ENCODE data around the gene VSX2. TPM values are rescaled to one million over a fixed set of nuclear protein-coding genes. Genes with fewer than 3 reads are reported as not detected.

VSX2 gene
- total RNA-seq, 1 experiment from 2014 or later: 0.02 TPM

GRCh38 chr14:74242021-74242779 lies 3.0 kb downstream of the VSX2 start:
- H3K27me3 ChIP-seq: no peaks in the 10 kb centered on the region
- H3K27ac ChIP-seq: no peak overlapping the region
- H3K9me3 ChIP-seq (replicated peaks): no peaks in the 10 kb centered on the region
- H3K4me1 ChIP-seq: no peaks in the 10 kb centered on the region
- no peak for DNase-seq
- no peaks in the 10 kb centered on the region for H3K36me3 ChIP-seq
- no peak overlapping the region for H3K4me3 ChIP-seq

- no peak for DNase-seq
- Histone ChIP-seq H3K4me3 (no peak overlapping the region), H3K36me3 (no peaks in the 10 kb centered on the region), H3K27me3 (no peaks in the 10 kb centered on the region), H3K9me3 (replicated peaks) (no peaks in the 10 kb centered on the region), H3K27ac (no peak overlapping the region), H3K4me1 (no peaks in the 10 kb centered on the region)
These were observed 3.5 kb downstream of the VSX2 start for GRCh38 chr14:74242780-74243042.

- H3K27ac ChIP-seq: no peak overlapping the region
- no peaks in the 10 kb centered on the region for H3K27me3 ChIP-seq
- DNase-seq: no peak
These were observed 3.8 kb downstream of the VSX2 start for GRCh38 chr14:74243051-74243450.

GRCh38 chr14:74244115-74244514 lies 4.9 kb downstream of the VSX2 start:
- DNase-seq: no peak
- H3K4me1 ChIP-seq: no peaks in the 10 kb centered on the region
- no peaks in the 10 kb centered on the region for H3K27me3 ChIP-seq
- H3K27ac ChIP-seq: no peak overlapping the region
- no peaks in the 10 kb centered on the region for H3K9me3 ChIP-seq (replicated peaks)
- H3K4me3 ChIP-seq: no peak overlapping the region
- no peaks in the 10 kb centered on the region for H3K36me3 ChIP-seq

More at GRCh38 chr14:74243051-74243450, 3.8 kb downstream of the VSX2 start:
- H3K4me3 ChIP-seq: no peak overlapping the region
- H3K4me1 ChIP-seq: no peaks in the 10 kb centered on the region
- no peaks in the 10 kb centered on the region for H3K9me3 ChIP-seq (replicated peaks)
- H3K36me3 ChIP-seq: no peaks in the 10 kb centered on the region

DNA sequence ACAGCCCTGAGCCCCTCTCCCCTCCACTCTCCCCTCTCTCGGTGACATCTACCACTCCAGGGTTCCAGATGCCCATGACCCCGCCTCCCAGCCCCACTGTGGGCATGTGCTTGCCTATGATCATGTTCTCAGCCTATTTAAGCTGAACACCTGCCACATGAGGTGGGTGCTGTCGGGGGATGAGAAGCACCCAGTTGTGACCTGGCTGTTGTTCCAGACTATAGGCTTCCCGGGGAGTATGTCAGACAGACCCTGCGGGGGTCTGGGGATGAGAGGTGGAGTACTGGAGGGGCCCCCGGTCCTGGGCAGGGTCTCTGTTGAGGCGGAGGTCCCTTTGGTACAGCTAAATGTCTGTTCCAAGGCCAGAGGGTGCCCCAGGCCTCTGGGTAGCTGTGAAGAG lies 6.0 kb downstream of the VSX2 start:
- no peak for DNase-seq
- H3K9me3 ChIP-seq (replicated peaks): no peaks in the 10 kb centered on the region
- H3K27me3 ChIP-seq: no peaks in the 10 kb centered on the region

DNA sequence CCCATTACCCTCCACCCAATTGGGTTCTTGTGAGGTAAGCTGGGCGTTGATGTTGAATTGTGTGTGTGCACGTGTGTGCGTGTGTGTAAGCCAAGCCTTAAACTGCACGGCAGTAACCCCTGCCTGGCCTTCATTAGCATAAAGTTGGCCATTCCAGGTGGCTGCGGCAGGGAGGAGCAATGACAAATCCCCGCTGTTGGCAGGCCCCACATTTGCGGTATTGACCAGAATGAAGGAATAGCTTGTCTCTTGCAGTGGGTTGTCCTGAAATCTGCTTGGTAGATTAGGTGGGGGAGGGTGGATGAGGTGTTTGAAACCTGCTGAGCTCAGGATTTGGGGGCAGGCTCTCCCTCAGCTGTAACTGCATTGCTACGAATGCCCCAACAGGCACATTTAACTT lies 7.3 kb downstream of the VSX2 start:
- Histone ChIP-seq H3K27me3 (no peaks in the 10 kb centered on the region), H3K36me3 (no peaks in the 10 kb centered on the region), H3K4me3 (no peak overlapping the region), H3K27ac (no peak overlapping the region), H3K9me3 (replicated peaks) (no peaks in the 10 kb centered on the region), H3K4me1 (no peaks in the 10 kb centered on the region)
- no peak for DNase-seq

More for the DNA sequence above, 6.0 kb downstream of the VSX2 start:
- H3K36me3 ChIP-seq: no peaks in the 10 kb centered on the region
- H3K4me1 ChIP-seq: no peaks in the 10 kb centered on the region
- H3K27ac ChIP-seq: no peak overlapping the region
- H3K4me3 ChIP-seq: no peak overlapping the region

DNA sequence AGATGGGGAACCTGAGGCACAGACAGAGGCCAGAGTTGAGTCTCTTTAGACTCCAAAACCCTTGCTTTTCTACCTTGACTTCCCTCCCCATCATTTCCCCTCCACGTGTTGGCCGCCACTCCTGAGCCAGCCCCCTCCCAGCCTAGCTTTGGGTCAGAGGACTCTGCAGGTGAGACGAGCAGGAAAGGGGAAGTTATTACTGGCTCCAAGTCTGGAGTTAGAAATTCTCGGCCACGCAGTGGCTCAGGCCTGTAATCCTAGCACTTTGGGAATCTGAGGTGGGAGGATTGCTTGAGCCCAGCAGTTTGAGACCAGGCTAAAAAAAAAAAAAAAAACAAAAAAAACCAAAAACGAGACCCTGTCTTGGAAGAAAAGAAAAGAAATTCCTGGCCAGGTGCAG lies 8.8 kb downstream of the VSX2 start:
- no peak for DNase-seq

GRCh38 chr14:74249433-74250375 lies 10.5 kb downstream of the VSX2 start:
- no peaks in the 10 kb centered on the region for H3K36me3 ChIP-seq

More for the DNA sequence above, 8.8 kb downstream of the VSX2 start:
- Histone ChIP-seq H3K36me3 (no peaks in the 10 kb centered on the region), H3K27me3 (no peaks in the 10 kb centered on the region), H3K9me3 (replicated peaks) (no peaks in the 10 kb centered on the region), H3K27ac (no peak overlapping the region), H3K4me1 (no peaks in the 10 kb centered on the region), H3K4me3 (no peak overlapping the region)

DNA sequence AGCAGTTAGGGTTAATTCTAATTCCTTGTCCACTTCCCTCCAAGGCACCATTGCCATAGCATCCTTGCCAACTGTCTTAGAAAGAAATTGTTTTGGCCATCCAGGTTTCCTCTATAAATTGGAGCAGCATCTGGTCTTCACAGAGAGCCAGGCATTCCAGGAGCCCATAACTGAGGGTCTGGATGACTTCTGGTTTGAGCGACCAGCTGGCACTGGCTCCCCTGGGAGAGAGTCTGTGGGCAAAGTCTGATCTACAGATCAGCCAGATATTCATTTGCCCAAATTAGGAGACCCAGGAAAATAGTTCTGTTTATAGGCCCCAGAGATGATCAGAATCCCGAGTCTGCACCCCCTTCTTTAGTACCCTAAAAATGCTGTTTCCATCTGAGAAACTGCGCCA lies 16.0 kb downstream of the VSX2 start:
- Histone ChIP-seq H3K27me3 (peaks cover 6% of the 10 kb centered on the region; the same call in 1 of the 2 replicates), H3K9me3 (replicated peaks) (no peaks in the 10 kb centered on the region), H3K4me3 (no peak overlapping the region), H3K36me3 (no peaks in the 10 kb centered on the region), H3K4me1 (no peaks in the 10 kb centered on the region), H3K27ac (no peak overlapping the region)
- no peak for DNase-seq

More at GRCh38 chr14:74249433-74250375, 10.5 kb downstream of the VSX2 start:
- no peaks in the 10 kb centered on the region for H3K4me1 ChIP-seq
- no peak overlapping the region; the same call in 1 of the 2 replicates for H3K27ac ChIP-seq
- peak; percentile 45 to 50 for DNase-seq
- no peaks in the 10 kb centered on the region for H3K9me3 ChIP-seq (replicated peaks)
- H3K4me3 ChIP-seq: no peak overlapping the region
- H3K27me3 ChIP-seq: no peaks in the 10 kb centered on the region

- H3K27ac ChIP-seq: no peak overlapping the region
- no peaks in the 10 kb centered on the region for H3K9me3 ChIP-seq (replicated peaks)
- H3K36me3 ChIP-seq: no peaks in the 10 kb centered on the region
- H3K4me1 ChIP-seq: no peaks in the 10 kb centered on the region
- DNase-seq: peak; percentile 36 to 55
- peak overlapping the region; percentile 62 for H3K4me3 ChIP-seq
- H3K27me3 ChIP-seq: peaks cover 6% of the 10 kb centered on the region; the same call in 1 of the 2 replicates
These were observed 18.1 kb downstream of the VSX2 start for GRCh38 chr14:74257078-74257940.

DNA sequence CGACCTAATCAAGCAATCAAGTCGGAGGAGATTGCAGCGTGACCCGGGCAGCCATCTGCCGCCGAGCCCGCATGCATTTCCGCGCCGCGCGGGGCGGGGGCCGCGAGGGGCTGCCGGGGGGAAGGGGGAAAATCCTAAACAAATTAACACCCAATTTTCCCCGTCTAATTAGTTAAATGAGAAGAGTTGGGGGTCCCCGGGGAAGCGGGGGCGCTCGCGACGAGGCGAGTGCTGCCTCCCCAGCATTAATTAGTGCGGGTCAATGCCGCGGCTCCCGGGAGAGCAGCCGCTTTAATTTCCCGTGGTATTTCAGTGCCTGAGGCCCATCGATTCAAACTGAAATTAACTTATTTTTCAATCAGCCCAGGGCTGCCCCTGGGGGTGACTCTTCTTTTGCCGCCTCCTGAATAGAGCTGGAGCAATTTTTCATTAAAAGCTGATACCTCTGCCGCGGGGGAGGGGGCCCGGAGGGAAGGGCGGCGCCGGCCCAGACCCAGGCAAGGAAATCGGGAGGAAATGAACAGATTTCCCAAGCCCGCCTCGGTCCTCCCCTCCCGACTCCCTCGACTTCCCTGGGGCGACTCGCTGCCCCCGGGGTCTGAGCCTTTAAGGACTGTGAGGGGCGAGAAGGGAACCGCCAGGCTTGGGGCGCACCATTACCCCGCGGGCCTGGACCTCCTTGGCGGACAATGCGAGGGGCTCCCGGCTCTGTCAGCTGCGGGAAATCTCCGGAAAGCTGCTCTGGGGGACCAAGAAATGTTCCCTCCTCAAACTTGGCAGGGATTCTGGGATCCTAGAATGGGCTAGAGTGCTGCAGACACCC lies 18.9 kb downstream of the VSX2 start:
- Histone ChIP-seq H3K9me3 (replicated peaks) (no peaks in the 10 kb centered on the region), H3K4me1 (no peaks in the 10 kb centered on the region), H3K36me3 (no peaks in the 10 kb centered on the region), H3K4me3 (peak overlapping the region; percentile 62), H3K27me3 (peaks cover 6% of the 10 kb centered on the region; the same call in 1 of the 2 replicates), H3K27ac (no peak overlapping the region)
- peak in 1 of 2 experiments; percentile 16 for DNase-seq

- no peaks in the 10 kb centered on the region for H3K36me3 ChIP-seq
- no peak for DNase-seq
- H3K27ac ChIP-seq: no peak overlapping the region
- peaks cover 6% of the 10 kb centered on the region; the same call in 1 of the 2 replicates for H3K27me3 ChIP-seq
- no peaks in the 10 kb centered on the region for H3K4me1 ChIP-seq
- H3K9me3 ChIP-seq (replicated peaks): no peaks in the 10 kb centered on the region
- peak overlapping the region; percentile 62 for H3K4me3 ChIP-seq
These were observed 19.5 kb downstream of the VSX2 start for GRCh38 chr14:74258764-74259035.

GRCh38 chr14:74259513-74259912 lies 20.3 kb downstream of the VSX2 start:
- Histone ChIP-seq H3K9me3 (replicated peaks) (no peaks in the 10 kb centered on the region), H3K36me3 (no peaks in the 10 kb centered on the region), H3K4me1 (no peaks in the 10 kb centered on the region), H3K27me3 (peaks cover 6% of the 10 kb centered on the region; the same call in 1 of the 2 replicates), H3K27ac (no peak overlapping the region), H3K4me3 (no peak overlapping the region)
- no peak for DNase-seq

Data from SJCRH30 (cell line).